ENCODE measurements around the gene PHLDB2.

Gene PHLDB2

GRCh38 chr3:112009670-112010069 is 150.6 kb downstream of the PHLDB2 start:
- Histone ChIP-seq H3K27ac (ENCODE audit: poor library complexity, severe bottlenecking) (no peak overlapping the region), H3K4me1 (ENCODE audit: insufficient read depth, poor library complexity, severe bottlenecking) (peaks cover 6% of the 10 kb centered on the region), H3K36me3 (ENCODE audit: low read depth) (no peaks in the 10 kb centered on the region), H3K9me3 (ENCODE audit: severe bottlenecking) (no peaks in the 10 kb centered on the region), H3K4me3 (ENCODE audit: severe bottlenecking) (no peak overlapping the region), H3K27me3 (ENCODE audit: insufficient read depth, poor library complexity, severe bottlenecking) (no peaks in the 10 kb centered on the region)
- ATAC-seq (ENCODE audit: low read depth) (no peak), DNase-seq (ENCODE audit: low spot score) (no peak)
- TF ChIP-seq CTCF (IDR thresholded peaks at IDR 0.05; ENCODE audit: poor library complexity, severe bottlenecking) = no peak

- Histone ChIP-seq H3K4me3 (ENCODE audit: severe bottlenecking) (no peak overlapping the region), H3K27me3 (ENCODE audit: insufficient read depth, poor library complexity, severe bottlenecking) (no peaks in the 10 kb centered on the region), H3K36me3 (ENCODE audit: low read depth) (no peaks in the 10 kb centered on the region), H3K27ac (ENCODE audit: poor library complexity, severe bottlenecking) (no peak overlapping the region), H3K9me3 (ENCODE audit: severe bottlenecking) (no peaks in the 10 kb centered on the region), H3K4me1 (ENCODE audit: insufficient read depth, poor library complexity, severe bottlenecking) (no peaks in the 10 kb centered on the region)
- no peak for TF ChIP-seq CTCF (IDR thresholded peaks at IDR 0.05; ENCODE audit: poor library complexity, severe bottlenecking)
- DNase-seq (ENCODE audit: low spot score) (no peak), ATAC-seq (ENCODE audit: low read depth) (no peak)
Observed at GRCh38 chr3:112010636-112011035, 151.6 kb downstream of the PHLDB2 start.

- no peak for TF ChIP-seq CTCF (IDR thresholded peaks at IDR 0.05; ENCODE audit: poor library complexity, severe bottlenecking)
- no peaks in the 10 kb centered on the region for H3K27me3 ChIP-seq (ENCODE audit: insufficient read depth, poor library complexity, severe bottlenecking)
- H3K4me1 ChIP-seq (ENCODE audit: insufficient read depth, poor library complexity, severe bottlenecking) = no peaks in the 10 kb centered on the region
- DNase-seq (ENCODE audit: low spot score) (no peak), ATAC-seq (ENCODE audit: low read depth) (no peak)
- H3K4me3 ChIP-seq (ENCODE audit: severe bottlenecking) = no peak overlapping the region
- no peaks in the 10 kb centered on the region for H3K9me3 ChIP-seq (ENCODE audit: severe bottlenecking)
- H3K27ac ChIP-seq (ENCODE audit: poor library complexity, severe bottlenecking) = no peak overlapping the region
- H3K36me3 ChIP-seq (ENCODE audit: low read depth) = no peaks in the 10 kb centered on the region
Observed at GRCh38 chr3:112011376-112011940, 152.4 kb downstream of the PHLDB2 start.

- Histone ChIP-seq H3K36me3 (ENCODE audit: low read depth) (no peaks in the 10 kb centered on the region), H3K27ac (ENCODE audit: poor library complexity, severe bottlenecking) (no peak overlapping the region), H3K4me1 (ENCODE audit: insufficient read depth, poor library complexity, severe bottlenecking) (no peaks in the 10 kb centered on the region), H3K9me3 (ENCODE audit: severe bottlenecking) (no peaks in the 10 kb centered on the region), H3K27me3 (ENCODE audit: insufficient read depth, poor library complexity, severe bottlenecking) (peaks cover 2% of the 10 kb centered on the region), H3K4me3 (ENCODE audit: severe bottlenecking) (no peak overlapping the region)
- ATAC-seq (ENCODE audit: low read depth) (no peak), DNase-seq (ENCODE audit: low spot score) (no peak)
- no peak for TF ChIP-seq CTCF (IDR thresholded peaks at IDR 0.05; ENCODE audit: poor library complexity, severe bottlenecking)
Observed at GRCh38 chr3:112012205-112012992, 153.3 kb downstream of the PHLDB2 start.

Data from RWPE2 (cell line).